DMS114 treated with DMSO at 0.1 percent for 48 hours (cell line): ENCODE data around the gene C1QTNF8.

Source experiments
- DNase-seq: peaks from one replicate; lab custom pipeline; 2025; ENCODE audit not compliant: unreplicated experiment; lab: John Stamatoyannopoulos, UW

Gene C1QTNF8

GRCh38 chr16:1096169-1097082 is at the start of gene C1QTNF8:
Gene C1QTNF8 (minus strand): TSS chr16:1096244. CDS start chr16:1094922, 1,322 bp downstream.
- DNase-seq: no peak

GRCh38 chr16:1145383-1146100 is 49.5 kb upstream of the C1QTNF8 start:
- DNase-seq: no peak

GRCh38 chr16:1144476-1145382 is 48.7 kb upstream of the C1QTNF8 start:
- no peak for DNase-seq

- DNase-seq: no peak
Observed at GRCh38 chr16:1143761-1144450, 47.9 kb upstream of the C1QTNF8 start.

- DNase-seq: no peak
Observed at GRCh38 chr16:1142911-1143310, 46.9 kb upstream of the C1QTNF8 start.

- no peak for DNase-seq
Observed at GRCh38 chr16:1141716-1142115, 45.7 kb upstream of the C1QTNF8 start.

DNA sequence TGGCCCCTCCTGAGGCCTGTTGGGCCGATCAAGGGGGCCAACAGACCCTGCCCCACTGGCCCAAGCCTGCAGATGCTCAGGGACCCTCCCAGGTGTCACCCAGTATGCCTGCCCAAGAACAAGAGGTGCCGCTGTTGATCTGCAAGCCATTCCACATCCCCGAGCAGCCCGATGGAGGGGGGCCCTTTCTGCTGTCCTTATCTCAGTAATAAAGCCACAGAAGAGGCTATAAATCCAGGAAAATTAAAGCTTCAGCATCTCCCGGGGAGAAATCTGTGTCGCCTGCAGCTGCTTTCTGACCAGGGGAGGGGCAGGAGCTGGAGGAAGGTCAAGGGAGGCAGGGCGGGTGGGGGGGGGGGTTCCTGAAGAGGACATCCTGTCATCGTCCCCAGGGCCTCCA is 45.1 kb upstream of the C1QTNF8 start:
- no peak for DNase-seq

DNA sequence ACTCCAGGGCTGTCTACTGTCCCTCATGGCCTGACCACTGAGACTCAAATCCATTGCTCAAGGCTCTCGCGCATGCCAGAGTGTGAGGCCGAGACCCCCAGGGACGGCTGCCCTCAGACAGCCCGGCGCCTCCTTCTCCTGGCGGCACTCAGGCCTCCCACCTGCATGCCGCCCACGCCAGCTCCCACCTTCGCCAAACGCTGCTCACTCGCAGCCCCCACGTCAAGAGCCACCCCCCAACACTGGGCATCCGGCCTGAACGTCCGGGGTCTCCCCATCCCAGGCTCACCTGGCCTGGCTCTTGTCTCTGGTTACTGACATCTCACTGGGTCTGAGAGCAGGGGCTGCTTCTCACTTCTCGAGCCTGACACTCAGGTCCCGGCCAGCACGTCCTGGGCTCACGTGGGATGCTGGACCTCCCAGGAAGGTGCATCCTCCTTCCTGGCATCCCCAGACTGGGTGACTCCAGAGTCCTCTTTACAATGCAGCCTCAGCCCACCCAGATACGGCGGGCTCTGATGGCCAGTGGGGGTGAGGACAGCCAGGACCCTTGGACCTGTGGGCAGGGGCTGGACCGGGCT is 44.6 kb upstream of the C1QTNF8 start:
- no peak for DNase-seq

GRCh38 chr16:1137604-1138003 is 41.6 kb upstream of the C1QTNF8 start:
- DNase-seq: no peak

DNA sequence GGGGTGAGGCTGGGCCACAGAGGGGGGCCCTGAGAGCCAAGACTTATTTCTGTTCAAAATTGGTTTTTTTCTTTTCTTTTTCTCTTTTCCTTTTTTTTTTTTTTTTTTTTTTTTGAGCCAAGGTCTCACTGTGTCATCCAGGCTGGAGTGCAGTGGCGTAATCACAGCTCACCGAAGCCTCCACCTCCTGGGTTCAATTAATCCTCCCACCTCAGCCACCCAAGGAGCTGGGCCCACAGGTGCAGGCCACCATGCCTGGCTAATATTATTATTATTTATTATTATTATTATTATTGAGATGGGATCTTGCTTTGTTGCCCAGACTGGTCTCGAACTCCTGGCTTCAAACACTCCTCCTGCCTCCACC is 39.4 kb upstream of the C1QTNF8 start:
- no peak for DNase-seq

DNA sequence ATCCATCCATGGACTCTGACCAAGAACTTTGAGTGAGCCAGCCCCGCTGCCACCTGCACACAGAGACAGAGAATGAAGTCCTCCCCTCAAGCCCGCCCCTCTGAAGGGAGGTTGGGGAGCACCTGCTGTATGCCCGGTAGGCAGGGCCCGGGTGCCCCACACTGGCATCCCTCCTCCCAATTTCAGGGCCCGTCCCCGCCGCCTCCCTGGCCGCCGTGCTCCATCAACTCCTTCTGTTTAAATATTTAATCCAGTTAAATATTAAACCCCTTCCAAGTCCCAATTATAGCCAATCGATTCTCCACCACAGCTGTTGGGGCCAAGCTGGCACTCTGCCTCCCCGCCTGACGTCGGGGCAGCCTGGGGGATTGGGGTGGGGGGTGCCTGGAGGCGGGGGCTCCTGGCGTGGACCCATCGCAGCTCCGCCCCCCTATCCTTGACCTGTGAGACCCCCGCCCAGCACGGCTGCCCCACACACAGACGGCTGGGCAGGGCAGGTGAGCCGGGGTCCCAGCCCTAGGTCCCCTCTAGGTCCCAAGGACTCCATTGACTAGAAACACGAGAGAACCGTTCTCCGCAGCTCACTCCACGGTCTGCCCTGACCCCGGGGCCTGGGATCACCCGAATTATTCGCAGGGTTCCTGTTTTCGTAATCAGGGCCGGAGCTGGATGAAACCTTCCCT is 38.9 kb upstream of the C1QTNF8 start:
- no peak for DNase-seq

- DNase-seq: no peak
Observed at GRCh38 chr16:1133810-1134520, 37.9 kb upstream of the C1QTNF8 start.

- DNase-seq: no peak
Observed at GRCh38 chr16:1133271-1133670, 37.2 kb upstream of the C1QTNF8 start.

DNA sequence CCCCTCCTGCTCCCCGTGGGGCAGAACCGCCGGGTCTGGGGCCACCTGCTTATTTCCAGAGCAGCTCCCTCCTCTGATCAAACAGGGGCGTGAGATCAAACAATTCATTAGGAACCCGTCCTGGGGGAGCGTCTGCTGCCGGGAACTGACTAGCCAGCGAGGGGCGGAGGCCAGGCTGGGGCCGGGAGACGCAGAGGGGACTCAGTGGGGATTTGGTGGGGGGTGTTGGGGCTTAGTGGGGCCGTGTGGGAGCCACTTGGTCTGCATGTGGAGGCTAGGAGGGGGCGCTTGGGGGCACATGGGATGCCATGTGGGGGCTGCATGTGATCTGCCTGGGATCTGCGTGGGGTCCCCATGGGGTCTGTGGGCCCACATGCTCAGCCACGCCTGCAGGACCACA is 36.4 kb upstream of the C1QTNF8 start:
- DNase-seq: no peak

DNA sequence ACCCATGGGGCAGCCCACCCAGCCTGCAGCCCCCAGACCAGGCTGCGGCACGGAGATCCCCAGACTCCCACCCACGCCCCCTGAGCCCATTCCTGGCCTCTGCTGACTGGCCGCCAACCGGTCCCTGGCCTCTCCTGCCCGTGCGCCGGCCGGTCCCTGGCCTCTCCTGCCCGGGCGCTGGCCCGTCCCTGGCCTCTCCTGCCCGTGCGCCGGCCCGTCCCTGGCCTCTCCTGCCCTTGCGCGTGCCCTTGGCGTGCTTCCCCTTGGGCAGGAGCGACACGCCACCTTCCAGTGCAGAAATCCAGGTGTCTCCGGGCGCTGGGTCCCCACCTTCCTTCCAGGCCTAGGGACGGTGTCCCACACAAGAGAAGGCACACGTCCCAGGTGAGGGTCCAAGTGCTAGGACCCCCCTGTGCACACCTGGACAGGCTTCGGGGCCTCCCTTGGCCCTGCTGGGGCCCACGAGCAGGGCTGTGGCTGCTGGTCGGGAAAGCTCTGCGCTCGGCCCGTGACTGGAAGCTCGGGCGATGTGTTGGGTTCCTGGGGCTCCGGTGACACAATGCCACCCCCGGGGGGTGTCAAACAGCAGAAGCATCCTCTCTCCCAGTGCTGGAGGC is 35.4 kb upstream of the C1QTNF8 start:
- DNase-seq: no peak

DNA sequence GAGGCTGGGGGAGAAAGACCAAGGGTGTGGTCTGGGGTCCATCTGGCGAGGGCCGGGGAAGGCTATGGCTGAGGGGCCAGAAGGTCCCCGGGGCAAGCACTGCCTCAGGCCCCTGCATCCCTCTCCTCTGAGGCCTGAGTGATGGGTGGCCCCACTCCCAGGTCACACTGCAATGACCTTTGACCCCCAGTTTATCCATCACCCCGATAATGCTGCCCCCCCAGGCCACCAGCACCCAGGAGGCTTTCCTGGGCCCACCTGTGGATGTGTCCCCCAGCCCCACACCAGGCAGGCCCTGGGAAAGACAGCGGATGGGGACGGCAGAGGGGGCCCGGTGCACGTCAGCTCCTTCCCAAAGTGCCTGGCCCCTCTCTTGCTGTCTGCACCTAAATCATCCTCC is 34.3 kb upstream of the C1QTNF8 start:
- DNase-seq: no peak

- no peak for DNase-seq
Observed at GRCh38 chr16:1129106-1129960, 33.3 kb upstream of the C1QTNF8 start.
